HepG2 (cell line): ENCODE data around the gene TTLL10. TPM values are rescaled to one million over a fixed set of nuclear protein-coding genes. Genes with fewer than 3 reads are reported as not detected.

ENCODE experiments used
- ATAC-seq: fragments of 200-7000 bp; cut with Tn5 transposase; 3 replicates; pipeline ENCODE4 v1.9.1; 2020; ENCODE audit warnings: mild to moderate bottlenecking, moderate library complexity
- BruUV-seq: library from RNA; stranded (reverse); fragments of 400-500 nt; replicated peaks from 2 replicates; lab custom pipeline; 2021; lab: Mats Ljungman, UMichigan
- CTCF ChIA-PET: fragments of 300-600 bp; formaldehyde crosslinking; extraction: SDS; loops from one replicate; lab custom pipeline; 2021; ENCODE audit warnings: low total read pairs, inconsistent platforms, low intra/inter-chr PET ratio; lab: Yijun Ruan, JAX
- POLR2A ChIA-PET: fragments of 350-600 bp; sonication (Branson Sonifier 250); formaldehyde crosslinking; loops from one replicate; lab custom pipeline; 2020; ENCODE audit warnings: antibody characterized with exemption, inconsistent platforms; lab: Yijun Ruan, JAX
- DNase-seq: peaks from one replicate; pipeline ENCODE4 v3.0.0-alpha.2; 2015; ENCODE audit warnings: low spot score
- FAIRE-seq: peaks from 3 replicates; lab custom pipeline; 2011; peaks lifted over from hg19 to GRCh38; lab: Jason Lieb, UNC
- H2AFZ ChIP-seq: one replicate; pipeline ENCODE4 v1.6.1; 2011; ENCODE audit warnings: low read length, inconsistent platforms
- H3K27ac ChIP-seq: fragments of 300-600 bp; 3 replicates; pipeline ENCODE4 v1.8.0; 2011; ENCODE audit warnings: mixed run types, mild to moderate bottlenecking, mixed read lengths, low read length, inconsistent platforms; ENCODE audit not compliant: insufficient read depth; ENCODE audit errors: extremely low read length
- H3K27me3 ChIP-seq, 2 experiments: fragments of 200-600 bp in 1 of 2; 2 replicates in 1 of 2; 3 replicates in 1 of 2; pipeline versions ENCODE4 v1.6.0 to v1.8.0; 2011; ENCODE audit warnings: low read length in 2 of 2, mild to moderate bottlenecking in 2 of 2, moderate library complexity in 2 of 2, inconsistent platforms in 1 of 2; ENCODE audit not compliant: insufficient read depth in 2 of 2, control insufficient read depth in 1 of 2
- H3K36me3 ChIP-seq, 2 experiments: fragments of 200-600 bp in 1 of 2; replicated peaks in 1 of 2; 2 replicates in 1 of 2; 3 replicates in 1 of 2; pipeline versions ENCODE4 v1.5.1 to v1.8.0; 2011; ENCODE audit warnings: low read length in 2 of 2, inconsistent platforms in 1 of 2; ENCODE audit not compliant: insufficient read depth in 2 of 2, control insufficient read depth in 1 of 2
- H3K4me1 ChIP-seq: 2 replicates; pipeline ENCODE4 v1.5.1; 2012; ENCODE audit warnings: low read length, inconsistent platforms; ENCODE audit not compliant: insufficient read depth
- H3K4me2 ChIP-seq: 2 replicates; pipeline ENCODE4 v1.6.0; 2011; ENCODE audit warnings: low read depth, low read length, inconsistent platforms
- H3K4me3 ChIP-seq, 3 experiments: fragments of 200-600 bp in 1 of 3; sonication (generic), shearing (Covaris generic) in 1 of 3; replicated peaks in 1 of 3; 2 replicates each; pipeline ENCODE4 v1.5.1; 2011 to 2016; ENCODE audit warnings: low read length in 3 of 3, inconsistent platforms in 2 of 3, low read depth in 2 of 3, mild to moderate bottlenecking in 2 of 3, control low read depth in 1 of 3, mixed read lengths in 1 of 3; ENCODE audit not compliant: insufficient read depth in 1 of 3
- H3K79me2 ChIP-seq: one replicate; pipeline ENCODE4 v1.6.1; 2011; ENCODE audit warnings: low read length, inconsistent platforms; ENCODE audit not compliant: insufficient read depth
- H3K9ac ChIP-seq: 2 replicates; pipeline ENCODE4 v1.6.0; 2011; ENCODE audit warnings: mild to moderate bottlenecking, low read depth, low read length, inconsistent platforms; ENCODE audit not compliant: insufficient read depth
- H3K9me3 ChIP-seq: 2 replicates; pipeline ENCODE4 v1.5.1; 2012; ENCODE audit warnings: mild to moderate bottlenecking, low read length
- H4K20me1 ChIP-seq: 2 replicates; pipeline ENCODE4 v1.6.0; 2011; ENCODE audit warnings: inconsistent platforms, mild to moderate bottlenecking, low read length, moderate library complexity; ENCODE audit not compliant: insufficient read depth
- EZH2 ChIP-seq: conservative IDR thresholded peaks from 2 replicates; pipeline ENCODE4 v1.6.1; 2012; ENCODE audit warnings: mild to moderate bottlenecking, low read depth, low read length, moderate library complexity
- MTF2 ChIP-seq: sonication (generic); formaldehyde crosslinking; IDR thresholded peaks from 2 replicates; pipeline ENCODE4 v1.5.0; 2020; ENCODE audit warnings: missing genetic modification reagents, borderline replicate concordance
- SIN3B ChIP-seq: fragments of 150-350 bp; IDR thresholded peaks from 2 replicates; pipeline ENCODE4 v1.6.1; 2014; ENCODE audit warnings: low read length
- ZBTB44 ChIP-seq: sonication (generic); formaldehyde crosslinking; IDR thresholded peaks from 2 replicates; pipeline ENCODE4 v1.4.0; 2020; ENCODE audit warnings: missing genetic modification reagents
- ZSCAN21 ChIP-seq: sonication (generic); formaldehyde crosslinking; IDR thresholded peaks from 2 replicates; pipeline ENCODE4 v1.8.0; 2022; ENCODE audit warnings: mild to moderate bottlenecking, missing genetic modification reagents, moderate library complexity, borderline replicate concordance
- WGBS: methylation state at CpG from one replicate; pipeline ENCODE4 v1.1.6; 2017; ENCODE audit warnings: low lambda C conversion rate; 5-methylcytosine and 5-hydroxymethylcytosine counted together
- in situ Hi-C: cut with HindIII; loops from 2 replicates; pipeline ENCODE4 v1.10.0; 2017; ENCODE audit warnings: low pct_unique_long_range_greater_than_20kb; ENCODE audit not compliant: extremely low pct_ligation_motif_present
- intact Hi-C: fragments of 100-400 bp; cut with micrococcal nuclease; formaldehyde crosslinking; loops from one replicate; pipeline ENCODE4 v1.10.0; 2022; ENCODE audit not compliant: unreplicated experiment
- polyA plus RNA-seq, 8 experiments: library from polyadenylated mRNA; depleted of rRNA in 3 of 8; stranded (reverse) in 7 of 8; unstranded in 1 of 8; fragments of >200 nt; fragmentation: Illumina TruSeq in 4 of 8; extraction: Trizol in 4 of 8; gene quantifications; 2 replicates each; pipeline versions ENCODE4 v1.2.1 to v1.2.3, GENCODE V29; 2011 to 2016; ENCODE audit warnings: low read depth in 4 of 8, missing spikeins in 1 of 8, mixed read lengths in 1 of 8; ENCODE audit not compliant: insufficient read depth in 1 of 8
- total RNA-seq, 5 experiments: library from RNA; depleted of rRNA; stranded (reverse); fragments of >200 nt; fragmentation: Illumina TruSeq; extraction: Trizol; gene quantifications; 2 replicates each; pipeline ENCODE4 v1.2.3, GENCODE V29; 2016; ENCODE audit warnings: low read depth in 1 of 5

TTLL10 gene
- total and polyA plus RNA-seq, 2 of the 13 experiments (the other 11 are each of a cell fraction or from before 2014, with no cell fraction given): not detected

GRCh38 chr1:1200876-1201810, 27.5 kb downstream of the TTLL10 start:
- POLR2A ChIA-PET: no interaction called here
- TF ChIP-seq MTF2 (CRISPR knock-in tag) (0 out of 2 replicates have a peak, but pooled peaks have one; percentile 62), EZH2 (0 out of 2 replicates have a peak, but pooled peaks have one; percentile 6), ZBTB44 (CRISPR knock-in tag) (no peak), ZSCAN21 (CRISPR knock-in tag) (peak; percentile 99), SIN3B (no peak)
- TF ChIP-seq, all 625 proteins: peak for 3
- Histone ChIP-seq H3K79me2 (no peaks in the 10 kb centered on the region), H4K20me1 (no peaks in the 10 kb centered on the region), H2AFZ (no peak overlapping the region), H3K27me3 (peaks cover 28 to 60% of the 10 kb centered on the region in 2 experiments; a peak in 4 of 5 replicates), H3K4me1 (peaks cover 22% of the 10 kb centered on the region), H3K4me3 (peak overlapping the region in 1 of 3 experiments; percentile 55; a peak in 2 of 6 replicates), H3K36me3 (no peaks in the 10 kb centered on the region), H3K9me3 (no peaks in the 10 kb centered on the region), H3K27ac (no peak overlapping the region), H3K4me2 (peak overlapping the region; percentile 53), H3K9ac (no peak overlapping the region)
- intact Hi-C loops: no loop called here
- no CpG with 5 or more reads among the region's 109 CpGs for WGBS
- no peak for FAIRE-seq
- ATAC-seq: no peak
- in situ Hi-C loops: no loop called here
- no peak for DNase-seq
- CTCF ChIA-PET: no interaction called here
- BruUV-seq: no TSS peak
